ENCODE data around the gene CYP11A1.

CYP11A1 gene

GRCh38 chr15:74400915-74401757, 33.7 kb upstream of the CYP11A1 start:
- H3K4me1 ChIP-seq (ENCODE audit: insufficient read depth, poor library complexity, severe bottlenecking), result peaks cover 42% of the 10 kb centered on the region
- ATAC-seq (ENCODE audit: low read depth) (peak; percentile 7; the same call in 1 of the 3 replicates), DNase-seq (ENCODE audit: low spot score) (no peak)

GRCh38 chr15:74400313-74400860, 32.9 kb upstream of the CYP11A1 start:
- Histone ChIP-seq H3K36me3 (ENCODE audit: low read depth) (no peaks in the 10 kb centered on the region), H3K4me3 (ENCODE audit: severe bottlenecking) (no peak overlapping the region), H3K4me1 (ENCODE audit: insufficient read depth, poor library complexity, severe bottlenecking) (peaks cover 48% of the 10 kb centered on the region), H3K27ac (ENCODE audit: poor library complexity, severe bottlenecking) (peak overlapping the region; percentile 95), H3K9me3 (ENCODE audit: severe bottlenecking) (no peaks in the 10 kb centered on the region), H3K27me3 (ENCODE audit: insufficient read depth, poor library complexity, severe bottlenecking) (no peaks in the 10 kb centered on the region)
- no peak for ATAC-seq (ENCODE audit: low read depth)
- no peak for TF ChIP-seq CTCF (IDR thresholded peaks at IDR 0.05; ENCODE audit: poor library complexity, severe bottlenecking)
- DNase-seq (ENCODE audit: low spot score), result no peak

More at GRCh38 chr15:74400915-74401757, 33.7 kb upstream of the CYP11A1 start:
- Histone ChIP-seq H3K27ac (ENCODE audit: poor library complexity, severe bottlenecking) (peak overlapping the region; percentile 95), H3K36me3 (ENCODE audit: low read depth) (no peaks in the 10 kb centered on the region), H3K27me3 (ENCODE audit: insufficient read depth, poor library complexity, severe bottlenecking) (no peaks in the 10 kb centered on the region), H3K4me3 (ENCODE audit: severe bottlenecking) (no peak overlapping the region), H3K9me3 (ENCODE audit: severe bottlenecking) (no peaks in the 10 kb centered on the region)
- TF ChIP-seq CTCF (IDR thresholded peaks at IDR 0.05; ENCODE audit: poor library complexity, severe bottlenecking), result no peak

- TF ChIP-seq CTCF (IDR thresholded peaks at IDR 0.05; ENCODE audit: poor library complexity, severe bottlenecking), result no peak
- Histone ChIP-seq H3K27ac (ENCODE audit: poor library complexity, severe bottlenecking) (peak overlapping the region; percentile 95), H3K27me3 (ENCODE audit: insufficient read depth, poor library complexity, severe bottlenecking) (no peaks in the 10 kb centered on the region), H3K4me1 (ENCODE audit: insufficient read depth, poor library complexity, severe bottlenecking) (peaks cover 54% of the 10 kb centered on the region), H3K9me3 (ENCODE audit: severe bottlenecking) (no peaks in the 10 kb centered on the region), H3K36me3 (ENCODE audit: low read depth) (no peaks in the 10 kb centered on the region), H3K4me3 (ENCODE audit: severe bottlenecking) (no peak overlapping the region)
- no peak for DNase-seq (ENCODE audit: low spot score)
- ATAC-seq (ENCODE audit: low read depth), result no peak
Measured at GRCh38 chr15:74399511-74400312, 32.3 kb upstream of the CYP11A1 start.

- ATAC-seq (ENCODE audit: low read depth) (no peak), DNase-seq (ENCODE audit: low spot score) (no peak)
- Histone ChIP-seq H3K36me3 (ENCODE audit: low read depth) (no peaks in the 10 kb centered on the region), H3K27me3 (ENCODE audit: insufficient read depth, poor library complexity, severe bottlenecking) (no peaks in the 10 kb centered on the region), H3K9me3 (ENCODE audit: severe bottlenecking) (no peaks in the 10 kb centered on the region), H3K4me1 (ENCODE audit: insufficient read depth, poor library complexity, severe bottlenecking) (peaks cover 54% of the 10 kb centered on the region), H3K27ac (ENCODE audit: poor library complexity, severe bottlenecking) (peak overlapping the region; percentile 95), H3K4me3 (ENCODE audit: severe bottlenecking) (no peak overlapping the region)
- no peak for TF ChIP-seq CTCF (IDR thresholded peaks at IDR 0.05; ENCODE audit: poor library complexity, severe bottlenecking)
Measured at GRCh38 chr15:74399100-74399499, 31.7 kb upstream of the CYP11A1 start.
